ENCODE results near the gene ARID3C.

The ARID3C gene

GRCh38 chr9:34659592-34660253, 30.9 kb upstream of the ARID3C start:
- POLR2A ChIA-PET: interaction anchor here (1.2 kb wide), 1 partner anchor 21 kb away, joined by 3 read pairs; no protein-coding TSS in a partner anchor
- CTCF ChIA-PET: no interaction called here
- DNase-seq (ENCODE audit: extremely low spot score): no peak
- TF ChIP-seq L3MBTL2 (conservative IDR thresholded peaks at IDR 0.05) (no peak), CTBP1 (IDR thresholded peaks at IDR 0.05; ENCODE audit: borderline replicate concordance) (no peak), TARDBP (IDR thresholded peaks at IDR 0.05) (no peak), FOXA1 (IDR thresholded peaks at IDR 0.05) (no peak), HDGF (IDR thresholded peaks at IDR 0.05; ENCODE audit: borderline replicate concordance) (no peak), LEF1 (IDR thresholded peaks at IDR 0.05; ENCODE audit: borderline replicate concordance) (no peak), ARNT (IDR thresholded peaks at IDR 0.05) (no peak), ZNF384 (IDR thresholded peaks at IDR 0.05) (no peak), FOXM1 (IDR thresholded peaks at IDR 0.05; ENCODE audit: borderline replicate concordance) (no peak), ELF4 (IDR thresholded peaks at IDR 0.05) (no peak), NFRKB (IDR thresholded peaks at IDR 0.05) (no peak), FOXK2 (IDR thresholded peaks at IDR 0.05) (no peak), SP1 (IDR thresholded peaks at IDR 0.05) (no peak), BHLHE40 (IDR thresholded peaks at IDR 0.05; ENCODE audit: borderline replicate concordance) (no peak), SUZ12 (IDR thresholded peaks at IDR 0.05) (no peak)
- TF ChIP-seq, protein P1, sequence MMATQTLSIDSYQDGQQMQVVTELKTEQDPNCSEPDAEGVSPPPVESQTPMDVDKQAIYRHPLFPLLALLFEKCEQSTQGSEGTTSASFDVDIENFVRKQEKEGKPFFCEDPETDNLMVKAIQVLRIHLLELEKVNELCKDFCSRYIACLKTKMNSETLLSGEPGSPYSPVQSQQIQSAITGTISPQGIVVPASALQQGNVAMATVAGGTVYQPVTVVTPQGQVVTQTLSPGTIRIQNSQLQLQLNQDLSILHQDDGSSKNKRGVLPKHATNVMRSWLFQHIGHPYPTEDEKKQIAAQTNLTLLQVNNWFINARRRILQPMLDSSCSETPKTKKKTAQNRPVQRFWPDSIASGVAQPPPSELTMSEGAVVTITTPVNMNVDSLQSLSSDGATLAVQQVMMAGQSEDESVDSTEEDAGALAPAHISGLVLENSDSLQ (IDR thresholded peaks at IDR 0.05): no peak

DNA sequence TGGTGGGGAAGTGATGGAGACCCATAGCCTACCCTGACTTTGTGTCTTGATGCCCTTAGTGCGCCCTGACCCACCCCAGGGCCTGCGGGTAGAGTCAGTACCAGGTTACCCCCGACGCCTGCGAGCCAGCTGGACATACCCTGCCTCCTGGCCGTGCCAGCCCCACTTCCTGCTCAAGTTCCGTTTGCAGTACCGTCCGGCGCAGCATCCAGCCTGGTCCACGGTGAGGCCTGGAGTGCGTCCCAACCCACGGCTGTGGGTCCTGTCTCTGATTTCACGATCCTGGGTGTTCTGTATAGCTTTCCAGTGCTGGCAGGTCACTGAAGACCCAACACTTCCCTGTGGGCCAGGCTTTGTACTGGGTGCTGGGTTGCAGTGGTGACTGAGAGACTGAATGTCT, 29.6 kb upstream of the ARID3C start:
- POLR2A ChIA-PET: no interaction called here
- no peak for TF ChIP-seq L3MBTL2 (conservative IDR thresholded peaks at IDR 0.05)
- TF ChIP-seq NFRKB (IDR thresholded peaks at IDR 0.05): no peak
- no peak for DNase-seq (ENCODE audit: extremely low spot score)
- CTCF ChIA-PET: no interaction called here

DNA sequence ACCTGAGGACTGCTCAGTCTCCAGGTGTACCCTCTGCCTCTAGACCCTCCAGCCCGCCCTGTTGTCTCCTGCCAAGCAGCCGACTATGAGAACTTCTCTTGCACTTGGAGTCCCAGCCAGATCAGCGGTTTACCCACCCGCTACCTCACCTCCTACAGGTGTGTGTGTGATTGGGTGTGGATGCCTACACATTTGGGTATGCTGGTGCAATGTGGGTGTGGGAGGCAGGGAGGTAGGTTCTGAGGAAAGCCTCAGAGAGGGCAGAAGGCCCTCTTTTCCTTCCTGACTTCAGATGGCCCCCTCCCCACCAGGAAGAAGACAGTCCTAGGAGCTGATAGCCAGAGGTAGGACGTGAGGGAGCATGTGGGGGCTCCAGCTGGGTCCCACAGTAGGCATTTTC, 28.1 kb upstream of the ARID3C start:
- DNase-seq (ENCODE audit: extremely low spot score): no peak
- ChIA-PET CTCF (no interaction called here), POLR2A (interaction anchor here (1.4 kb wide), 1 partner anchor 19 kb away, joined by 3 read pairs; the partner anchor contains the start of gene SIGMAR1)
- TF ChIP-seq TARDBP (IDR thresholded peaks at IDR 0.05) (no peak), L3MBTL2 (conservative IDR thresholded peaks at IDR 0.05) (no peak), SUZ12 (IDR thresholded peaks at IDR 0.05) (no peak), HDGF (IDR thresholded peaks at IDR 0.05; ENCODE audit: borderline replicate concordance) (no peak), ARNT (IDR thresholded peaks at IDR 0.05) (no peak), SP1 (IDR thresholded peaks at IDR 0.05) (no peak), BHLHE40 (IDR thresholded peaks at IDR 0.05; ENCODE audit: borderline replicate concordance) (no peak), ELF4 (IDR thresholded peaks at IDR 0.05) (no peak), ZNF384 (IDR thresholded peaks at IDR 0.05) (no peak), FOXK2 (IDR thresholded peaks at IDR 0.05) (no peak), CTBP1 (IDR thresholded peaks at IDR 0.05; ENCODE audit: borderline replicate concordance) (no peak), LEF1 (IDR thresholded peaks at IDR 0.05; ENCODE audit: borderline replicate concordance) (no peak), NFRKB (IDR thresholded peaks at IDR 0.05) (no peak), FOXM1 (IDR thresholded peaks at IDR 0.05; ENCODE audit: borderline replicate concordance) (no peak), FOXA1 (IDR thresholded peaks at IDR 0.05) (no peak)
- TF ChIP-seq, protein P1 (IDR thresholded peaks at IDR 0.05): no peak

GRCh38 chr9:34655394-34655793, 26.5 kb upstream of the ARID3C start:
- DNase-seq (ENCODE audit: extremely low spot score): no peak
- POLR2A ChIA-PET: no interaction called here
- CTCF ChIA-PET: no interaction called here
- TF ChIP-seq FOXK2 (IDR thresholded peaks at IDR 0.05) (no peak), L3MBTL2 (conservative IDR thresholded peaks at IDR 0.05) (no peak), ELF4 (IDR thresholded peaks at IDR 0.05) (no peak), ARNT (IDR thresholded peaks at IDR 0.05) (no peak), ZNF384 (IDR thresholded peaks at IDR 0.05) (no peak), SP1 (IDR thresholded peaks at IDR 0.05) (no peak), SUZ12 (IDR thresholded peaks at IDR 0.05) (no peak)

DNA sequence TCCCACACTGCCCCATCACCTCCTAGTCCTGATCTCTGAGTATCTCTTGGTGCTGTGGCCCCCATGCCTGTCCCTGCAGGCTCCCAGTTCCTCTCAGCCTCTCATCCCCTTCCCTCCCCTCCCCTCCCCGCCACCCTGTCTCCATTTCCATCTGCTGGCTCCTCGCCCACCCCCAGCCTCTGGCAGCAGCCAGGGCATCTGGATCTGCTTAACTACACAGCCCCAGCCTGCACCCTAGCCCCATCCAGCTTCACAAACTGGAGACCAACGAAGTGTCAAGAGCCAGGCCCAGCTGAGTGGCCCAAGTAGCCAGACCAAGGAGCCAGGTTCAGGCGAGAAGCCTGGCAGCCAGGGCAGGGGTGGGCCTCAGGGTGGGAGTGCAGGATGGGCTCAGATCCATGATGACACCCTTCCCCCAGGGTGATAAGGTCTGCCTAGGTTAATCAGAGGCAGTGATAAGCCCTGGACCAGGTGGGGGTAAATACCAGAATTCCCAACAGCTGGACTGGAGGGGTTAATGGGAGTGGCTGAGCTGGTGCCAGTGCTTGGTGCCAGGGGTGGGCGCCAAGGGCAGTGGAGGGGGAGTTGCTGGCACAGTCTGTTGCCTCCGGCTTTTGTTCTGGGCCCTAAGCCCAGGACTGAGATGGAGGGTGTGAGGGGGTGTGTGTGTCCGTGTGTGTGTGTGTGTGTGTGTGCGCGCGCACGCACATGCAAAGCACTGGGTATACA, 25.6 kb upstream of the ARID3C start:
- POLR2A ChIA-PET: no interaction called here
- CTCF ChIA-PET: no interaction called here
- DNase-seq (ENCODE audit: extremely low spot score): no peak
- TF ChIP-seq FOXK2 (IDR thresholded peaks at IDR 0.05): no peak
- no peak for TF ChIP-seq SP1 (IDR thresholded peaks at IDR 0.05)
- no peak for TF ChIP-seq SUZ12 (IDR thresholded peaks at IDR 0.05)
- TF ChIP-seq FOXM1 (IDR thresholded peaks at IDR 0.05; ENCODE audit: borderline replicate concordance): no peak
- no peak for TF ChIP-seq LEF1 (IDR thresholded peaks at IDR 0.05; ENCODE audit: borderline replicate concordance)
- TF ChIP-seq FOXA1 (IDR thresholded peaks at IDR 0.05): no peak
- TF ChIP-seq, protein P1 (IDR thresholded peaks at IDR 0.05): no peak
- TF ChIP-seq L3MBTL2 (conservative IDR thresholded peaks at IDR 0.05): no peak
- no peak for TF ChIP-seq ZNF384 (IDR thresholded peaks at IDR 0.05)
- no peak for TF ChIP-seq CTBP1 (IDR thresholded peaks at IDR 0.05; ENCODE audit: borderline replicate concordance)
- no peak for TF ChIP-seq ELF4 (IDR thresholded peaks at IDR 0.05)
- no peak for TF ChIP-seq ARNT (IDR thresholded peaks at IDR 0.05)

Measured in HEK293T (cell line).